Measurements from ENCODE around the gene C2orf76. TPM values are rescaled to one million over a fixed set of nuclear protein-coding genes. Genes with fewer than 3 reads are reported as not detected.

C2orf76 gene
- total and polyA plus RNA-seq, 2 donors (not counting 1 experiment from before 2014, with no cell fraction given) = 6.9 to 13.6 TPM

DNA sequence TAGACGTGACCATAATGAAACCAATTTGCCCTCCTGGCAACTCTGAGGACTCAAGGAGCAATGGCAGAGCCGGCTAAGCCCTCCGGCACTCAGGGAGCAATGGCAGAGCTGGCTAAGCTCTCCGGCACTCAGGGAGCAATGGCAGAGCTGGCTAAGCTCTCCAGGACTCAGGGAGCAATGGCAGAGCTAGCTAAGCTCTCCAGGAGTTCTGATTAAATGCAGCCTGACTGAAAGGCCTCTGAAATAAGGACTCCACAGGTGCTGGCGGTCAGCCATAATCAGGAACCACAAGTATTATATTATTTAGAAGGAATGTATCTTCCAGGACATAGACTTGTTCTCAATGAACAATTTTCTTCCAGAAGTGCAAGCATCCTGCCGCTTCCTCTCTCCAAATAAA is 65.2 kb downstream of the C2orf76 start:
- H3K4me3 Mint-ChIP-seq = no peak overlapping the region
- ChIA-PET POLR2A (interaction anchor here (0.8 kb wide), 1 partner anchor 25 kb away, joined by 3 read pairs; no protein-coding TSS in a partner anchor), CTCF (no interaction called here)
- ATAC-seq (ENCODE audit: low read depth) = no peak
- Histone ChIP-seq H4K20me1 (ENCODE audit: control insufficient read depth, insufficient read depth, low read length, poor library complexity, severe bottlenecking) (no peaks in the 10 kb centered on the region), H3K9ac (ENCODE audit: low read length) (no peak overlapping the region), H3K4me3 (ENCODE audit: control extremely low read depth in 1 of 5, extremely low read depth in 1 of 5, insufficient read depth in 1 of 5, low read depth in 2 of 5, low read length in 4 of 5) (no peak overlapping the region), H3K4me1 (ENCODE audit: control insufficient read depth in 2 of 2, insufficient read depth in 2 of 2, low read length in 2 of 2) (no peaks in the 10 kb centered on the region), H3K27ac (ENCODE audit: low read length in 2 of 2) (no peak overlapping the region), H2AFZ (ENCODE audit: insufficient read depth, low read depth, low read length, poor library complexity, severe bottlenecking) (no peak overlapping the region), H3K27me3 (replicated peaks in 1 of 4; ENCODE audit: control extremely low read depth in 1 of 4, control insufficient read depth in 3 of 4, insufficient read depth in 4 of 4, low read length in 3 of 4) (no peaks in the 10 kb centered on the region), H3K4me2 (replicated peaks; ENCODE audit: low read depth, low read length, poor library complexity, severe bottlenecking) (no peak overlapping the region), H3K36me3 (replicated peaks in 1 of 2; ENCODE audit: control extremely low read depth in 1 of 2, control insufficient read depth in 1 of 2, extremely low read depth in 1 of 2, insufficient read depth in 2 of 2, low read length in 1 of 2) (peaks cover 0 to 2% of the 10 kb centered on the region in 2 experiments), H3K79me2 (ENCODE audit: control insufficient read depth, insufficient read depth, low read length) (no peaks in the 10 kb centered on the region), H3K9me3 (ENCODE audit: control extremely low read depth in 1 of 3, control insufficient read depth in 2 of 3, insufficient read depth in 1 of 3, low read length in 2 of 3) (no peaks in the 10 kb centered on the region)
- WGBS (ENCODE audit: insufficient coverage) = 97% methylated on average over 4 of the region's 6 CpGs
- H3K9me3 Mint-ChIP-seq (ENCODE audit: insufficient read depth) = no peaks in the 10 kb centered on the region
- intact Hi-C loops (cut with micrococcal nuclease) = no loop called here
- H3K27me3 Mint-ChIP-seq = no peaks in the 10 kb centered on the region
- H3K27ac Mint-ChIP-seq = no peak overlapping the region
- no peaks in the 10 kb centered on the region for H3K4me1 Mint-ChIP-seq
- no peak for DNase-seq
- no peak for TF ChIP-seq EZH2 (IDR thresholded peaks at IDR 0.05; ENCODE audit: borderline replicate concordance, insufficient read depth, low read depth, low read length, poor library complexity, severe bottlenecking)
- TF ChIP-seq, protein P1, sequence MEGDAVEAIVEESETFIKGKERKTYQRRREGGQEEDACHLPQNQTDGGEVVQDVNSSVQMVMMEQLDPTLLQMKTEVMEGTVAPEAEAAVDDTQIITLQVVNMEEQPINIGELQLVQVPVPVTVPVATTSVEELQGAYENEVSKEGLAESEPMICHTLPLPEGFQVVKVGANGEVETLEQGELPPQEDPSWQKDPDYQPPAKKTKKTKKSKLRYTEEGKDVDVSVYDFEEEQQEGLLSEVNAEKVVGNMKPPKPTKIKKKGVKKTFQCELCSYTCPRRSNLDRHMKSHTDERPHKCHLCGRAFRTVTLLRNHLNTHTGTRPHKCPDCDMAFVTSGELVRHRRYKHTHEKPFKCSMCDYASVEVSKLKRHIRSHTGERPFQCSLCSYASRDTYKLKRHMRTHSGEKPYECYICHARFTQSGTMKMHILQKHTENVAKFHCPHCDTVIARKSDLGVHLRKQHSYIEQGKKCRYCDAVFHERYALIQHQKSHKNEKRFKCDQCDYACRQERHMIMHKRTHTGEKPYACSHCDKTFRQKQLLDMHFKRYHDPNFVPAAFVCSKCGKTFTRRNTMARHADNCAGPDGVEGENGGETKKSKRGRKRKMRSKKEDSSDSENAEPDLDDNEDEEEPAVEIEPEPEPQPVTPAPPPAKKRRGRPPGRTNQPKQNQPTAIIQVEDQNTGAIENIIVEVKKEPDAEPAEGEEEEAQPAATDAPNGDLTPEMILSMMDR (IDR thresholded peaks at IDR 0.05) = no peak

DNA sequence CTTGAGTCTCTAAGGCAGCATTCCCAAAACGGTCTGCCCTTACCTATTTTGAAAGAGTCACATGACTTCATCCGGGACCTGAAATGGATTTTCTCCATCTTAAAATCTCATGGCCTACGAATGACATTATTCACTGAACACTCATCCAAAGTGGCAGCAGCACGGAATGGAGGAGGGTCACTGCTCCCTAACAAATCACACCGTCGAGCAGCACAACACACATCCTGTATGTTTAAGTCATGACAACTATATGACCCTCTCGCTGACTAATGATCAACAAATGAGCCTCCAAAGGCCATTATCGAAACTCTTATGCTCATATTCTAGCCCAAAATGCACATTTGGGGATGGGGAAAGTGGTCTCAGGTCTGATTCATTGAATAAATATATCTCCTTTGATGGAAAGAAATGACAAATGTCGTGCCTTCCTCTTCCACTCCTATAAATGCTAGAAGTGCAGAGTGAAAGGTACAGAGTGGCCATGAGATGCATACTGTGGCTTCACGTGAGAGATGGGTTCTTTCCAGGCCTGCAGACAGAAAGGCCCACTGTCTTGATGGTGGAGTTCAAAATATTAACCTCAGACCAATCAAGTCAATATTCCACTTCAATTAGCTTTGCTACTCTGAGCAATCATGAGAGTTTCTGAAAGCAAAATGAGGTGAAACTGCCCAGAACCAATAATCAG is 70.8 kb downstream of the C2orf76 start:
- CTCF ChIA-PET = no interaction called here
- Histone ChIP-seq H4K20me1 (ENCODE audit: control insufficient read depth, insufficient read depth, low read length, poor library complexity, severe bottlenecking) (no peaks in the 10 kb centered on the region), H3K27me3 (replicated peaks in 1 of 4; ENCODE audit: control extremely low read depth in 1 of 4, control insufficient read depth in 3 of 4, insufficient read depth in 4 of 4, low read length in 3 of 4) (no peaks in the 10 kb centered on the region), H2AFZ (ENCODE audit: insufficient read depth, low read depth, low read length, poor library complexity, severe bottlenecking) (no peak overlapping the region), H3K79me2 (ENCODE audit: control insufficient read depth, insufficient read depth, low read length) (no peaks in the 10 kb centered on the region), H3K9me3 (ENCODE audit: control extremely low read depth in 1 of 3, control insufficient read depth in 2 of 3, insufficient read depth in 1 of 3, low read length in 2 of 3) (no peaks in the 10 kb centered on the region), H3K4me3 (ENCODE audit: control extremely low read depth in 1 of 5, extremely low read depth in 1 of 5, insufficient read depth in 1 of 5, low read depth in 2 of 5, low read length in 4 of 5) (no peak overlapping the region), H3K4me2 (replicated peaks; ENCODE audit: low read depth, low read length, poor library complexity, severe bottlenecking) (no peak overlapping the region), H3K27ac (ENCODE audit: low read length in 2 of 2) (no peak overlapping the region), H3K9ac (ENCODE audit: low read length) (no peak overlapping the region), H3K36me3 (replicated peaks in 1 of 2; ENCODE audit: control extremely low read depth in 1 of 2, control insufficient read depth in 1 of 2, extremely low read depth in 1 of 2, insufficient read depth in 2 of 2, low read length in 1 of 2) (peaks cover 0 to 2% of the 10 kb centered on the region in 2 experiments), H3K4me1 (ENCODE audit: control insufficient read depth in 2 of 2, insufficient read depth in 2 of 2, low read length in 2 of 2) (no peaks in the 10 kb centered on the region)
- no peak overlapping the region for H3K4me3 Mint-ChIP-seq
- no peak for ATAC-seq (ENCODE audit: low read depth)
- TF ChIP-seq, protein P1 (IDR thresholded peaks at IDR 0.05) = no peak
- TF ChIP-seq EZH2 (IDR thresholded peaks at IDR 0.05; ENCODE audit: borderline replicate concordance, insufficient read depth, low read depth, low read length, poor library complexity, severe bottlenecking) = no peak
- intact Hi-C loops (cut with micrococcal nuclease) = no loop called here
- 89% methylated on average over 4 of the region's 10 CpGs for WGBS (ENCODE audit: insufficient coverage)
- H3K4me1 Mint-ChIP-seq = peaks cover 2% of the 10 kb centered on the region
- POLR2A ChIA-PET = no interaction called here
- no peak overlapping the region for H3K27ac Mint-ChIP-seq
- no peaks in the 10 kb centered on the region for H3K27me3 Mint-ChIP-seq
- H3K9me3 Mint-ChIP-seq (ENCODE audit: insufficient read depth) = no peaks in the 10 kb centered on the region
- DNase-seq = no peak
